Measurements from ENCODE around the gene KCNAB2.

KCNAB2 gene

GRCh38 chr1:6065093-6065858 is 19.6 kb downstream of the KCNAB2 start:
- DNase-seq = no peak
- no peaks in the 10 kb centered on the region for H3K79me2 ChIP-seq (ENCODE audit: low read length)
- no peaks in the 10 kb centered on the region for H3K9me3 ChIP-seq (replicated peaks; ENCODE audit: insufficient read depth, low read length)
- no peaks in the 10 kb centered on the region for H3K27me3 ChIP-seq (replicated peaks; ENCODE audit: insufficient read depth, low read length)
- TF ChIP-seq EZH2 (optimal IDR thresholded peaks at IDR 0.05; ENCODE audit: low read depth, low read length) = no peak
- no peak for TF ChIP-seq CTCF (IDR thresholded peaks at IDR 0.05; ENCODE audit: low read length)
- no peak for TF ChIP-seq EZH2phosphoT487 (IDR thresholded peaks at IDR 0.05; ENCODE audit: low read length)
- H3K36me3 ChIP-seq (replicated peaks; ENCODE audit: insufficient read depth, low read length) = no peaks in the 10 kb centered on the region
- no peak overlapping the region for H2AFZ ChIP-seq (ENCODE audit: low read length)
- H4K20me1 ChIP-seq (ENCODE audit: insufficient read depth, low read length) = no peaks in the 10 kb centered on the region
- no peak overlapping the region for H3K27ac ChIP-seq (ENCODE audit: low read length)
- H3K4me3 ChIP-seq (ENCODE audit: low read length) = no peak overlapping the region
- H3K9me2 ChIP-seq (replicated peaks; ENCODE audit: insufficient read depth, low read length) = no peaks in the 10 kb centered on the region
- no peaks in the 10 kb centered on the region for H3F3A ChIP-seq (ENCODE audit: insufficient read depth, low read length)
- H3K4me1 ChIP-seq (ENCODE audit: low read length) = no peaks in the 10 kb centered on the region
- no peak overlapping the region for H3K4me2 ChIP-seq (ENCODE audit: low read depth, low read length)
- H3K9ac ChIP-seq (ENCODE audit: low read length) = no peak overlapping the region

- Histone ChIP-seq H3K27ac (ENCODE audit: low read length) (no peak overlapping the region), H3K9ac (ENCODE audit: low read length) (no peak overlapping the region), H3K36me3 (replicated peaks; ENCODE audit: insufficient read depth, low read length) (no peaks in the 10 kb centered on the region), H3K4me1 (ENCODE audit: low read length) (no peaks in the 10 kb centered on the region), H3K9me3 (replicated peaks; ENCODE audit: insufficient read depth, low read length) (no peaks in the 10 kb centered on the region), H3K4me3 (ENCODE audit: low read length) (no peak overlapping the region), H3K4me2 (ENCODE audit: low read depth, low read length) (no peak overlapping the region), H2AFZ (ENCODE audit: low read length) (no peak overlapping the region), H4K20me1 (ENCODE audit: insufficient read depth, low read length) (no peaks in the 10 kb centered on the region), H3K27me3 (replicated peaks; ENCODE audit: insufficient read depth, low read length) (no peaks in the 10 kb centered on the region), H3F3A (ENCODE audit: insufficient read depth, low read length) (no peaks in the 10 kb centered on the region), H3K9me2 (replicated peaks; ENCODE audit: insufficient read depth, low read length) (no peaks in the 10 kb centered on the region), H3K79me2 (ENCODE audit: low read length) (no peaks in the 10 kb centered on the region)
- TF ChIP-seq EZH2phosphoT487 (IDR thresholded peaks at IDR 0.05; ENCODE audit: low read length) (no peak), CTCF (IDR thresholded peaks at IDR 0.05; ENCODE audit: low read length) (no peak)
- DNase-seq = no peak
Measured at GRCh38 chr1:6066680-6067079, 21.0 kb downstream of the KCNAB2 start.

GRCh38 chr1:6068073-6068472 is 22.4 kb downstream of the KCNAB2 start:
- TF ChIP-seq CTCF (IDR thresholded peaks at IDR 0.05; ENCODE audit: low read length) (no peak), EZH2 (optimal IDR thresholded peaks at IDR 0.05; ENCODE audit: low read depth, low read length) (no peak), EZH2phosphoT487 (IDR thresholded peaks at IDR 0.05; ENCODE audit: low read length) (no peak)
- DNase-seq = no peak
- Histone ChIP-seq H3K4me1 (ENCODE audit: low read length) (no peaks in the 10 kb centered on the region), H4K20me1 (ENCODE audit: insufficient read depth, low read length) (no peaks in the 10 kb centered on the region), H3K9me2 (replicated peaks; ENCODE audit: insufficient read depth, low read length) (no peaks in the 10 kb centered on the region), H2AFZ (ENCODE audit: low read length) (no peak overlapping the region), H3K4me2 (ENCODE audit: low read depth, low read length) (no peak overlapping the region), H3F3A (ENCODE audit: insufficient read depth, low read length) (no peaks in the 10 kb centered on the region), H3K4me3 (ENCODE audit: low read length) (no peak overlapping the region), H3K9ac (ENCODE audit: low read length) (no peak overlapping the region), H3K27me3 (replicated peaks; ENCODE audit: insufficient read depth, low read length) (no peaks in the 10 kb centered on the region), H3K79me2 (ENCODE audit: low read length) (no peaks in the 10 kb centered on the region), H3K36me3 (replicated peaks; ENCODE audit: insufficient read depth, low read length) (no peaks in the 10 kb centered on the region), H3K9me3 (replicated peaks; ENCODE audit: insufficient read depth, low read length) (no peaks in the 10 kb centered on the region), H3K27ac (ENCODE audit: low read length) (no peak overlapping the region)

Measured in MM.1S (cell line).